GM21619 (cell line): Measurements from ENCODE around the gene TRIM61.

Source experiments
- ATAC-seq: cut with Tn5 transposase; IDR thresholded peaks from one replicate; pipeline ENCODE4 v1.9.1; 2021; ENCODE audit not compliant: unreplicated experiment

TRIM61 gene

GRCh38 chr4:164918956-164919355 lies 58.5 kb downstream of the TRIM61 start:
- ATAC-seq: no peak
